GM10248 (cell line): Measurements from ENCODE around the gene IFI27L1.

Experiments used
- CTCF ChIA-PET: fragments of 300-600 bp; sonication (Branson Sonifier 250); formaldehyde crosslinking; extraction: SDS; loops from one replicate; lab custom pipeline; 2021; ENCODE audit warnings: antibody characterized with exemption; lab: Yijun Ruan, JAX
- POLR2A ChIA-PET: fragments of 350-650 bp; sonication (Branson Sonifier 250); formaldehyde crosslinking; extraction: SDS; loops from one replicate; lab custom pipeline; 2020; ENCODE audit warnings: antibody characterized with exemption; lab: Yijun Ruan, JAX
- DNase-seq: peaks from one replicate; pipeline ENCODE4 v3.0.0; 2012; ENCODE audit errors: extremely low spot score
- TF ChIP-seq, protein P1 (sequence below): IDR thresholded peaks from 2 replicates; pipeline ENCODE4 v1.5.1; 2012; ENCODE audit warnings: mild to moderate bottlenecking, low read depth; ENCODE audit errors: extremely low read depth, missing control alignments, control extremely low read depth

The IFI27L1 gene

DNA sequence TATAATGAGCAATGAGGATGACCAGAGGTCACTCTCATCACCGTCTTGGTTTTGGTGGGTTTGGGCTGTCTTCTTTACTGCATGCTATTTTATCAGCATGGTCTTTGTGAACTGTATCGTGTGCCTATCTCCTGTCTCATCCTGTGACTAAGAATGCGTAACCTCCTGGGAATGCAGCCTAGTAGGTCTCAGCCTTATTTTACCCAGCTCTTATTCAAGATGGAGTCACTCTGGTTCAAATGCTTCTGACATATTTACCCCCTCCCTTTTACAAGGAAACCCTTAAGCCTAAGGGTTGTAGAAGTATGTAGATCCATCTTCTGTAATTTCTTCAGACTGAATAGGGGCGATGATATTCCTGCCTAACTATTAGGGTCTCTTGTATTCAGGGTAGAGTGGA, 8.4 kb downstream of the IFI27L1 start:
- no peak for DNase-seq
- TF ChIP-seq, protein P1, sequence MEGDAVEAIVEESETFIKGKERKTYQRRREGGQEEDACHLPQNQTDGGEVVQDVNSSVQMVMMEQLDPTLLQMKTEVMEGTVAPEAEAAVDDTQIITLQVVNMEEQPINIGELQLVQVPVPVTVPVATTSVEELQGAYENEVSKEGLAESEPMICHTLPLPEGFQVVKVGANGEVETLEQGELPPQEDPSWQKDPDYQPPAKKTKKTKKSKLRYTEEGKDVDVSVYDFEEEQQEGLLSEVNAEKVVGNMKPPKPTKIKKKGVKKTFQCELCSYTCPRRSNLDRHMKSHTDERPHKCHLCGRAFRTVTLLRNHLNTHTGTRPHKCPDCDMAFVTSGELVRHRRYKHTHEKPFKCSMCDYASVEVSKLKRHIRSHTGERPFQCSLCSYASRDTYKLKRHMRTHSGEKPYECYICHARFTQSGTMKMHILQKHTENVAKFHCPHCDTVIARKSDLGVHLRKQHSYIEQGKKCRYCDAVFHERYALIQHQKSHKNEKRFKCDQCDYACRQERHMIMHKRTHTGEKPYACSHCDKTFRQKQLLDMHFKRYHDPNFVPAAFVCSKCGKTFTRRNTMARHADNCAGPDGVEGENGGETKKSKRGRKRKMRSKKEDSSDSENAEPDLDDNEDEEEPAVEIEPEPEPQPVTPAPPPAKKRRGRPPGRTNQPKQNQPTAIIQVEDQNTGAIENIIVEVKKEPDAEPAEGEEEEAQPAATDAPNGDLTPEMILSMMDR, result no peak
- CTCF ChIA-PET, result interaction anchor here (1.5 to 2.3 kb wide), 5 partner anchors 10 to 43 kb away, joined by 3 to 5 read pairs (median 3); no protein-coding TSS in a partner anchor

DNA sequence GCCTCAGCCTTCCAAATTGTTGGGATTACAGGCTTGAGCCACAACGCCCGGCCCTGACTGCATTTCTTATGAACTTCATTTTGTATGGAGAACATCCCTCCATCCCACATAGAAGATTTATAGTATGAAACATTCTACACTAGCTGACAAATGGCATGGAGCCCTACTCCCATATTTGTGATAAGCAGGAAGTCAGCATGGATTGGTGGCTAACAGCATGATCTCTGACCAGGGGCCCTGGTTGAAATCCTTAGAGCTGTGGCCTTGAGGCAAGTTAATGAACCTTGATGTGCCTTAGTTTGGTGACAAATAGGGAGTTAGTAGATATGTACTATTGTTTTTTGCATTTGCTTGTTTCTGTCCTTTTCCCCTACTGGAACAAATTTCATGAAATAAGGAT, 12.3 kb downstream of the IFI27L1 start:
- TF ChIP-seq, protein P1, result no peak
- no peak for DNase-seq
- POLR2A ChIA-PET, result no interaction called here
- CTCF ChIA-PET, result interaction anchor here (0.9 to 2.1 kb wide), 3 partner anchors 12 to 50 kb away, joined by 3 to 6 read pairs (median 3); partner anchors contain the start of genes DDX24 and IFI27L1

More for the DNA sequence above, 8.4 kb downstream of the IFI27L1 start:
- POLR2A ChIA-PET, result no interaction called here

DNA sequence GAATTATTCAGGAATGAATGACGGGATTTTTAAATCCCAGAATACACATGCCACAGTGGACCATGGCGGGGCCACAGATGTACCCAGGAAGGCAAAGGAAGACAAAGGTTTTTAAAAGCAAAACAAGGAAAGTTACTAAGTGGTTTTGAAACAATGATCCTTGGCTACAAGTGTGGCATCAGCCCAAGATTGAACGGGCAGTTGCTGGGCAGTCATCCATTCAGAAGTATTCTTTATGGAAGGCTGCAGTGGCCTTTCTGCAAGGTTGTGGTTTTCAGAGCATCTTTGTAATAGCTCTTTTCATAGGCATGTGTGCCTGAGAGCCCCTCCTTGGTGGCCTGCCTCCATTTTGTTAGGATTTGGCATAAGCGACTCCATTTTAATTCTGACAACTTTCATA, 16.0 kb downstream of the IFI27L1 start:
- POLR2A ChIA-PET, result interaction anchor here (0.6 kb wide), 1 partner anchor 16 kb away, joined by 3 read pairs; the partner anchor contains the start of genes DDX24 and IFI27L1
- no peak for DNase-seq
- CTCF ChIA-PET, result no interaction called here
- TF ChIP-seq, protein P1, result no peak

DNA sequence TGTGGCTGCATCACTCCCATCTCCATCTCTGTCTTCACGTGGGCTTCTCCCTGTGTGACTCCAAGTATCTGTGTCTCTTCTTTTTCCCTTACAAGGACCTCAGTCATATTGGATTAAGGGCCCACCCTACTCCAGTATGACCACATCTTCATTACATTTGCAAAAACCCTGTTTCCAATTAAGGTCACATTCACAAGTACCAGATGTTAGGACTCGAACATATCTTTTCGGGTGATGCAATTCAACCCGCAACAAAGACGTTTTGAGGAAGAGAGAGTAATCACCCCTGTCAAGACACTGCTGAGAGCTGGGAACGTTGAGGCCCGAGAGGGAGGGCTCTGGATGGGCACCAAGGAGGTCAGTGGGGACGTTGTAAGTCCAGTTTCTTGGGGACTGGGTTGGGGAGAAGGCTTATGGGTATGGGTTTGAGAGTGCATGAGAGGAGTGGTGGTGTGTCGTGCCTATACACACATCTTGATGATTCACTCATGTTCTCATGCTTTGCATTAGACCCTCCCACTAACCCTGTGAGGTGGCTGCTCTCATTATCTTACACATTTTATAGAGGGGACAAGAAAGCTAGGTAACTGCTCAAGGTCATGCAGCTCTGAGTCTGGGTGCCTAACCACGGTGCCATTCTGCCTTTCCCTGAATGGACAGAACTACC, 17.3 kb downstream of the IFI27L1 start:
- TF ChIP-seq, protein P1, result no peak
- CTCF ChIA-PET, result interaction anchor here (1.2 to 3.9 kb wide), 3 partner anchors 9 to 62 kb away, joined by 5 to 14 read pairs (median 5); no protein-coding TSS in a partner anchor
- POLR2A ChIA-PET, result no interaction called here
- no peak for DNase-seq

DNA sequence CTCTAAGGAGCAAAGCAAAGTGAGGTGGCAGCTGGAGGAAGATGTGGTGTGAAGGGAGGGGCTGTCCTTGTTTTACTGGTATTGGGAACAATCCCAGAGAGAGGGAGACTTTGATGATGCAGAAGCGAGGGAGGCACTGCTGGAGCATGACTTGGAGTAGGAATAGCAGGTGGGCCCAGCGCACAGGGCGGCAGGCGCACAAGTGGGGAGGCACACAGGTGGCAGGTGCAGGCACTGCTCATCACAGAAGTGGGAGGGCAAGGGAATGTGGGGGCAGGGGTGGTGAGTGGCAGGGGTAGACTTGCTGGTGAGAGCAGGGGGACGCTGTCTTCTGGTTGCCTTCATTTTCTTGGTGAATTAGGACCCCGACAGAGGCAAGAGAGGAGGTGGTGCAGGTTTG, 17.9 kb downstream of the IFI27L1 start:
- ChIA-PET POLR2A (interaction anchor here (1.6 kb wide), 1 partner anchor 18 kb away, joined by 4 read pairs; the partner anchor contains the start of genes DDX24 and IFI27L1), CTCF (interaction anchor here (1.2 to 3.9 kb wide), 3 partner anchors 9 to 63 kb away, joined by 5 to 14 read pairs (median 5); no protein-coding TSS in a partner anchor)
- no peak for DNase-seq
- TF ChIP-seq, protein P1, result no peak

DNA sequence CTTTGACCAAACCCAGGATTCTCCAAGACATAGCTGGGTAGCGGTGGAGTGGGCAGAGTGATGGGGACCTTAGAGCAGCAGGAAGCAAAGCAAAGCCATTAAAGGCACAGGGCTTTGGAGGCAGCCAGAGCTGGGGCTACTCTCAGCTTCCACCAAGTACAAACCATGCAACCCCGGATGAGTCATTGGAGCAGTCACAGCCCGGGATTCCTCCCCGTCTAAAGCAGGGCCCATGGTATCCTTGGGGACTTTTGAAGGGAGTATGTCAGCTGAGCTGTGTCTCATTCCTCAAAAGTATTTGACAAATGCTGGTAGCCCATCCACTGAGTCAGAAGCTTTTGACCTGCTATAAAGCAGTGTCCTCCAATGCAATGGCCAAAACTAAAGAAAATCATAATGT, 19.7 kb downstream of the IFI27L1 start:
- no peak for DNase-seq
- ChIA-PET POLR2A (interaction anchor here (0.6 kb wide), 1 partner anchor 33 kb away, joined by 4 read pairs; no protein-coding TSS in a partner anchor), CTCF (interaction anchor here (0.7 to 3.9 kb wide), 3 partner anchors 9 to 36 kb away, joined by 3 to 14 read pairs (median 4); no protein-coding TSS in a partner anchor)
- TF ChIP-seq, protein P1, result no peak
